ENCODE measurements around the gene GPC5.
A peak's percentile ranks its signal among the peaks of the same experiment; 100 is the strongest.

The GPC5 gene

GRCh38 chr13:92038905-92039304 is 640.5 kb downstream of the GPC5 start:
- no peak for DNase-seq (ENCODE audit: extremely low spot score)
- ChIA-PET POLR2A (no interaction called here), CTCF (interaction anchor here (0.6 kb wide), 1 partner anchor 35 kb away, joined by 3 read pairs; no protein-coding TSS in a partner anchor)
- TF ChIP-seq TARDBP (IDR thresholded peaks at IDR 0.05) (no peak), FOXM1 (IDR thresholded peaks at IDR 0.05; ENCODE audit: borderline replicate concordance) (no peak), ZNF384 (IDR thresholded peaks at IDR 0.05) (no peak), FOXK2 (IDR thresholded peaks at IDR 0.05) (no peak), L3MBTL2 (conservative IDR thresholded peaks at IDR 0.05) (no peak), SP1 (IDR thresholded peaks at IDR 0.05) (no peak)

GRCh38 chr13:92042522-92042921 is 644.1 kb downstream of the GPC5 start:
- TF ChIP-seq SUZ12 (IDR thresholded peaks at IDR 0.05) (no peak), FOXA1 (IDR thresholded peaks at IDR 0.05) (no peak), NFRKB (IDR thresholded peaks at IDR 0.05) (no peak), TARDBP (IDR thresholded peaks at IDR 0.05) (no peak), L3MBTL2 (conservative IDR thresholded peaks at IDR 0.05) (no peak), PKNOX1 (IDR thresholded peaks at IDR 0.05) (no peak), ELF4 (IDR thresholded peaks at IDR 0.05) (no peak), LEF1 (IDR thresholded peaks at IDR 0.05; ENCODE audit: borderline replicate concordance) (no peak), BHLHE40 (IDR thresholded peaks at IDR 0.05; ENCODE audit: borderline replicate concordance) (no peak), ARNT (IDR thresholded peaks at IDR 0.05) (no peak), FOXM1 (IDR thresholded peaks at IDR 0.05; ENCODE audit: borderline replicate concordance) (no peak), CTBP1 (IDR thresholded peaks at IDR 0.05; ENCODE audit: borderline replicate concordance) (no peak)
- ChIA-PET POLR2A (no interaction called here), CTCF (no interaction called here)

GRCh38 chr13:92044351-92044750 is 645.9 kb downstream of the GPC5 start:
- POLR2A ChIA-PET = no interaction called here
- no peak for TF ChIP-seq ZNF384 (IDR thresholded peaks at IDR 0.05)
- TF ChIP-seq BHLHE40 (IDR thresholded peaks at IDR 0.05; ENCODE audit: borderline replicate concordance) = no peak
- no peak for TF ChIP-seq FOXK2 (IDR thresholded peaks at IDR 0.05)
- no peak for TF ChIP-seq ARNT (IDR thresholded peaks at IDR 0.05)
- TF ChIP-seq CTBP1 (IDR thresholded peaks at IDR 0.05; ENCODE audit: borderline replicate concordance) = no peak
- DNase-seq (ENCODE audit: extremely low spot score) = no peak
- CTCF ChIA-PET = no interaction called here

More at GRCh38 chr13:92042522-92042921, 644.1 kb downstream of the GPC5 start:
- DNase-seq (ENCODE audit: extremely low spot score) = no peak

GRCh38 chr13:92054389-92054788 is 656.0 kb downstream of the GPC5 start:
- ChIA-PET CTCF (no interaction called here), POLR2A (no interaction called here)
- DNase-seq (ENCODE audit: extremely low spot score) = no peak
- TF ChIP-seq SUZ12 (IDR thresholded peaks at IDR 0.05) = no peak
- TF ChIP-seq FOXK2 (IDR thresholded peaks at IDR 0.05) = 0 out of 2 replicates have a peak, but pooled peaks have one; percentile 9
- no peak for TF ChIP-seq PKNOX1 (IDR thresholded peaks at IDR 0.05)
- no peak for TF ChIP-seq ELF4 (IDR thresholded peaks at IDR 0.05)

- no peak for TF ChIP-seq FOXK2 (IDR thresholded peaks at IDR 0.05)
- ChIA-PET CTCF (interaction anchor here (0.6 to 1.6 kb wide), 5 partner anchors 29 to 256 kb away, joined by 3 to 5 read pairs (median 4); no protein-coding TSS in a partner anchor), POLR2A (no interaction called here)
- peak; percentile 55 for DNase-seq (ENCODE audit: extremely low spot score)
Observed at GRCh38 chr13:92074658-92075057, 676.2 kb downstream of the GPC5 start.

GRCh38 chr13:92097337-92097903 is 699.0 kb downstream of the GPC5 start:
- DNase-seq (ENCODE audit: extremely low spot score) = no peak
- CTCF ChIA-PET = no interaction called here
- no peak for TF ChIP-seq FOXK2 (IDR thresholded peaks at IDR 0.05)
- 0 out of 2 replicates have a peak, but pooled peaks have one; percentile 6 for TF ChIP-seq FOXM1 (IDR thresholded peaks at IDR 0.05; ENCODE audit: borderline replicate concordance)
- POLR2A ChIA-PET = no interaction called here

- CTCF ChIA-PET = interaction anchor here (1.2 kb wide), 1 partner anchor 155 kb away, joined by 3 read pairs; no protein-coding TSS in a partner anchor
- TF ChIP-seq SUZ12 (IDR thresholded peaks at IDR 0.05) (no peak), BHLHE40 (IDR thresholded peaks at IDR 0.05; ENCODE audit: borderline replicate concordance) (no peak), HDGF (IDR thresholded peaks at IDR 0.05; ENCODE audit: borderline replicate concordance) (no peak), L3MBTL2 (conservative IDR thresholded peaks at IDR 0.05) (no peak), ZNF384 (IDR thresholded peaks at IDR 0.05) (no peak), ELF4 (IDR thresholded peaks at IDR 0.05) (no peak), LEF1 (IDR thresholded peaks at IDR 0.05; ENCODE audit: borderline replicate concordance) (no peak), SP1 (IDR thresholded peaks at IDR 0.05) (no peak)
- DNase-seq (ENCODE audit: extremely low spot score) = no peak
- POLR2A ChIA-PET = no interaction called here
Observed at GRCh38 chr13:92101801-92102200, 703.4 kb downstream of the GPC5 start.

- ChIA-PET CTCF (interaction anchor here (0.9 kb wide), 1 partner anchor 29 kb away, joined by 5 read pairs; no protein-coding TSS in a partner anchor), POLR2A (no interaction called here)
- TF ChIP-seq SP1 (IDR thresholded peaks at IDR 0.05) = no peak
- TF ChIP-seq ZNF384 (IDR thresholded peaks at IDR 0.05) = peak; percentile 12; the same call in 1 of the 2 replicates
- no peak for TF ChIP-seq ELF4 (IDR thresholded peaks at IDR 0.05)
- no peak for TF ChIP-seq SUZ12 (IDR thresholded peaks at IDR 0.05)
- TF ChIP-seq FOXK2 (IDR thresholded peaks at IDR 0.05) = no peak
- no peak for TF ChIP-seq LEF1 (IDR thresholded peaks at IDR 0.05; ENCODE audit: borderline replicate concordance)
- no peak for TF ChIP-seq CTBP1 (IDR thresholded peaks at IDR 0.05; ENCODE audit: borderline replicate concordance)
- TF ChIP-seq PKNOX1 (IDR thresholded peaks at IDR 0.05) = peak; percentile 84
- no peak for TF ChIP-seq TARDBP (IDR thresholded peaks at IDR 0.05)
- TF ChIP-seq FOXM1 (IDR thresholded peaks at IDR 0.05; ENCODE audit: borderline replicate concordance) = no peak
- no peak for TF ChIP-seq NFRKB (IDR thresholded peaks at IDR 0.05)
- no peak for TF ChIP-seq BHLHE40 (IDR thresholded peaks at IDR 0.05; ENCODE audit: borderline replicate concordance)
- peak; percentile 56; the same call in 1 of the 2 replicates for TF ChIP-seq FOXA1 (IDR thresholded peaks at IDR 0.05)
- peak; percentile 31; the same call in 1 of the 2 replicates for TF ChIP-seq L3MBTL2 (conservative IDR thresholded peaks at IDR 0.05)
- no peak for TF ChIP-seq ARNT (IDR thresholded peaks at IDR 0.05)
- TF ChIP-seq HDGF (IDR thresholded peaks at IDR 0.05; ENCODE audit: borderline replicate concordance) = no peak
- DNase-seq (ENCODE audit: extremely low spot score) = peak; percentile 47
Observed at GRCh38 chr13:92103689-92104153, 705.3 kb downstream of the GPC5 start.

All from HEK293T (cell line).